Neural cell (in vitro differentiated cells): ENCODE results near the gene ARHGEF19. TPM values are rescaled to one million over a fixed set of nuclear protein-coding genes. Genes with fewer than 3 reads are reported as not detected.

Experiments
- H2AFZ ChIP-seq: fragments of 200-600, 300-800 bp; sonication (generic), shearing (Covaris generic); 2 replicates; pipeline ENCODE4 v1.6.0; 2014; ENCODE audit warnings: low read depth, mild to moderate bottlenecking, antibody characterized with exemption, low read length, moderate library complexity
- H3F3A ChIP-seq: fragments of 200-600 bp; shearing (Covaris generic); 2 replicates; pipeline ENCODE4 v1.6.1; 2016; ENCODE audit warnings: mild to moderate bottlenecking, moderate library complexity, mixed read lengths, antibody characterized with exemption, low read length; ENCODE audit not compliant: insufficient read depth, poor library complexity, severe bottlenecking
- H3K27ac ChIP-seq: fragments of 200-600, 300-800 bp; sonication (generic), shearing (Covaris generic); 2 replicates; pipeline ENCODE4 v1.5.1; 2014; ENCODE audit warnings: mild to moderate bottlenecking, low read length, moderate library complexity
- H3K27me3 ChIP-seq: fragments of 300-800, 200-600 bp; sonication (generic), shearing (Covaris generic); 2 replicates; pipeline ENCODE4 v1.6.0; 2014; ENCODE audit warnings: mild to moderate bottlenecking, low read depth, low read length, moderate library complexity; ENCODE audit not compliant: insufficient read depth
- H3K36me3 ChIP-seq: fragments of 300-800, 200-600 bp; sonication (generic), shearing (Covaris generic); 2 replicates; pipeline ENCODE4 v1.5.1; 2014; ENCODE audit warnings: mild to moderate bottlenecking, antibody characterized with exemption, low read length, moderate library complexity; ENCODE audit not compliant: insufficient read depth
- H3K4me2 ChIP-seq: fragments of 300-800, 200-600 bp; sonication (generic), shearing (Covaris generic); 2 replicates; pipeline ENCODE4 v1.6.0; 2014; ENCODE audit warnings: mild to moderate bottlenecking, low read length
- H3K4me3 ChIP-seq: fragments of 300-800, 200-600 bp; sonication (generic), shearing (Covaris generic); 2 replicates; pipeline ENCODE4 v1.5.1; 2014; ENCODE audit warnings: mild to moderate bottlenecking, low read length, moderate library complexity
- H3K79me2 ChIP-seq: fragments of 200-600 bp; shearing (Covaris generic); replicated peaks from 2 replicates; pipeline ENCODE4 v1.6.0; 2014; ENCODE audit warnings: mild to moderate bottlenecking, low read length, moderate library complexity; ENCODE audit not compliant: insufficient read depth
- H3K9ac ChIP-seq: fragments of 300-800, 200-600 bp; sonication (generic), shearing (Covaris generic); 2 replicates; pipeline ENCODE4 v1.6.1; 2016; ENCODE audit warnings: mild to moderate bottlenecking, low read length, mixed read lengths
- H3K9me2 ChIP-seq: fragments of 200-600 bp; shearing (Covaris generic); 2 replicates; pipeline ENCODE4 v1.6.1; 2016; ENCODE audit warnings: mild to moderate bottlenecking, low read length, mixed read lengths; ENCODE audit not compliant: insufficient read depth
- H3K9me3 ChIP-seq: fragments of 200-600, 300-800 bp; sonication (generic), shearing (Covaris generic); 2 replicates; pipeline ENCODE4 v1.6.1; 2016; ENCODE audit warnings: mild to moderate bottlenecking, mixed run types, low read length, moderate library complexity, mixed read lengths
- H4K20me1 ChIP-seq: fragments of 200-600 bp; shearing (Covaris generic); 2 replicates; pipeline ENCODE4 v1.6.1; 2016; ENCODE audit warnings: mild to moderate bottlenecking, mixed run types; ENCODE audit not compliant: insufficient read depth
- EP300 ChIP-seq: fragments of 450-650 bp; conservative IDR thresholded peaks from 2 replicates; pipeline ENCODE4 v1.6.1; 2014; ENCODE audit warnings: antibody characterized with exemption, mild to moderate bottlenecking, moderate library complexity; ENCODE audit not compliant: poor library complexity, severe bottlenecking
- EZH2 ChIP-seq: fragments of 200-600, 300-800 bp; shearing (Covaris generic), sonication (generic); IDR thresholded peaks from 2 replicates; pipeline ENCODE4 v1.6.1; 2014; ENCODE audit warnings: antibody characterized with exemption, low read length, borderline replicate concordance, mild to moderate bottlenecking; ENCODE audit not compliant: insufficient read depth, poor library complexity, severe bottlenecking
- MXI1 ChIP-seq: fragments of 450-650 bp; conservative IDR thresholded peaks from 2 replicates; pipeline ENCODE4 v1.6.1; 2014; ENCODE audit warnings: antibody characterized with exemption, mild to moderate bottlenecking; ENCODE audit not compliant: poor library complexity, severe bottlenecking
- POLR2AphosphoS5 ChIP-seq: IDR thresholded peaks from 2 replicates; pipeline ENCODE4 v1.6.1; 2012
- RAD21 ChIP-seq: fragments of 450-650 bp; conservative IDR thresholded peaks from 2 replicates; pipeline ENCODE4 v1.6.1; 2014; ENCODE audit warnings: antibody characterized with exemption, mild to moderate bottlenecking, moderate library complexity
- REST ChIP-seq: IDR thresholded peaks from 2 replicates; pipeline ENCODE4 v1.6.1; 2012; ENCODE audit warnings: borderline replicate concordance
- SMC3 ChIP-seq: fragments of 450-650 bp; conservative IDR thresholded peaks from 2 replicates; pipeline ENCODE4 v1.6.1; 2014; ENCODE audit warnings: antibody characterized with exemption, mild to moderate bottlenecking, moderate library complexity; ENCODE audit not compliant: poor library complexity
- TAF1 ChIP-seq: IDR thresholded peaks from 2 replicates; pipeline ENCODE4 v1.6.1; 2012; ENCODE audit warnings: low read depth
- polyA plus RNA-seq: library from polyadenylated mRNA; depleted of rRNA; stranded (reverse); fragments of >200 nt; gene quantifications from 2 replicates; pipeline ENCODE4 v1.2.3, GENCODE V29; 2014
- TF ChIP-seq, protein P1 (sequence below): fragments of 450-650 bp; IDR thresholded peaks from 2 replicates; pipeline ENCODE4 v1.5.1; 2014; ENCODE audit warnings: antibody characterized with exemption, mild to moderate bottlenecking, moderate library complexity; ENCODE audit not compliant: poor library complexity, severe bottlenecking

The ARHGEF19 gene
- polyA plus RNA-seq, 1 donor from 2014 or later, result 0.93 TPM

DNA sequence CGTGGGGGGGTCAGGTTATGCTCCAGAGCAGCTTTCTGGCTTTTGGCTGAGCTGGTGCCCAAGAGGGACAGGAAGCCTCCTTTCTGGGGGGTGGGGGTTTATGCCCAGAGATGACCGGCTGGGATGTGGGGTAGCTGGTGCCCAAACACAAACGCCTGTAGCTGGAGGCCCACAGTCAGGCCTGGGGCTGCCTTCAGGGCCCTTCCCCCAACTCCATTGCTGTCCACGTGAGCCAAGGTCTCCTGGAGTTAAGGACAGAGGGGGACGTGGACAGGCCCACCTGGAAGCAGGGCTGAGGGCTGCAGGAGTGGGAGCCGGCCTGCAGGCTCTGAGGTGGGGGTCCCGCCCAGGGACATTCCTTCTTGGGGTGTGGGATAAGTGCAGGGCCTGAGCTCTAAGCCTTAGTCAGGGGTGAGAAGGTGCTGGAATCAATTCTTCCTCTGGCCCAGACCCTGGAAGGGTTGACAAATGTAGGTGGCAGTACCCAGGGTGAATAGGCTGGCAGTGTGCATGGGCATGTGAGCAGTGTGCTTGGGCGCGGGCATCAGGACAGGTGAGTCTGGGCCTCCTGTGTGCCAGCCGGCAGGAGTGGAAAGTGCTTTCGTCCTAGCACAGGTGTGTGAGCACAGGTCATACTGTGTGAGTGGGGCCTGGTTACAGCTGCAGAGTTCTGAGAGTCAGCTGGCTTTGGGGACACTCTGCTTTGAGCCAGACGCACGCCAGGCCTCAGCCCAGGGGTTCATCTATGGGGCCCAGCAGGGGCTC is 17.7 kb upstream of the ARHGEF19 start:
- H3K36me3 ChIP-seq, result no peaks in the 10 kb centered on the region

DNA sequence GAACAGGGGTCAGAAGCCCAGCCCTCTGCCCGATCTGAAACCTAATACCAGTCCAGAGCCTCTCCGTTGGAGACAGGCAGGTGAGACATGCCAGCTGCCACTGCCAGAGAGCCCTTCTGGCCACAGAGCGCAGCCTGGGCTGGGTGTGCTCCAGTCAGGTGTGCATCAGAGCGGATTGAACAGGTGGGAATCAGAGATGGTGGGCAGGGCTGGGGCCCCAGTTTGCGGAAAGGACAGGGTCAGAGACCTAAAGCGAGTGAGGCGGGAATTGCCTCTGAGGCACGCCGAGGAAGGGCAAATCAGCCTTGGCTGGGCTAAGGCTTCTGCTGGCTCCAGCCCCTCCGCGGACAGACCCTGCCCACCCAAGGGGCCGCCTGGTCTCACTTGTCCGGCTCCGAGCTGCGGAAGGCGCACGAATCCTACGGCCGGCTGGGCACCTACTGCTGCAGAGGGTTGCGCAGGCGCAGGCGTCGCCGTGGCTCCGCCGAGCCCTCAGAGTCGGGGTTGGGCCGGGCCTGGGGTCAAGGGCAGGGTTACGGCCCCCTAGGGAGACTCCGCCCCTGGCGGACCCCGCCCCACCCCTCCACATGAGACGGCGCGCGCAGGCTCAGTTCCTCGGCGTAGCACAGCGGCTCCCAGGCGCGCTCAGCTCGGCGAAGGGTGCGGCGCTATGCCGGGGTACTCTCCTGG is 14.2 kb upstream of the ARHGEF19 start:
- no peak overlapping the region for H3K9ac ChIP-seq
- no peaks in the 10 kb centered on the region for H3F3A ChIP-seq
- H3K36me3 ChIP-seq, result no peaks in the 10 kb centered on the region
- H3K79me2 ChIP-seq, result no peaks in the 10 kb centered on the region
- no peaks in the 10 kb centered on the region for H3K9me2 ChIP-seq
- H3K27me3 ChIP-seq, result peaks cover 33% of the 10 kb centered on the region
- no peak overlapping the region for H3K27ac ChIP-seq
- H3K4me2 ChIP-seq, result no peak overlapping the region
- H3K4me3 ChIP-seq, result peak overlapping the region; percentile 50
- H2AFZ ChIP-seq, result no peak overlapping the region
- H3K9me3 ChIP-seq, result peaks cover 6% of the 10 kb centered on the region
- no peaks in the 10 kb centered on the region for H4K20me1 ChIP-seq
- TF ChIP-seq SMC3, result no peak
- no peak for TF ChIP-seq RAD21
- TF ChIP-seq EZH2, result no peak
- no peak for TF ChIP-seq REST
- TF ChIP-seq EP300, result no peak
- no peak for TF ChIP-seq TAF1

More for the DNA sequence above, 17.7 kb upstream of the ARHGEF19 start:
- no peak for TF ChIP-seq EP300
- no peak for TF ChIP-seq POLR2AphosphoS5
- TF ChIP-seq, protein P1, sequence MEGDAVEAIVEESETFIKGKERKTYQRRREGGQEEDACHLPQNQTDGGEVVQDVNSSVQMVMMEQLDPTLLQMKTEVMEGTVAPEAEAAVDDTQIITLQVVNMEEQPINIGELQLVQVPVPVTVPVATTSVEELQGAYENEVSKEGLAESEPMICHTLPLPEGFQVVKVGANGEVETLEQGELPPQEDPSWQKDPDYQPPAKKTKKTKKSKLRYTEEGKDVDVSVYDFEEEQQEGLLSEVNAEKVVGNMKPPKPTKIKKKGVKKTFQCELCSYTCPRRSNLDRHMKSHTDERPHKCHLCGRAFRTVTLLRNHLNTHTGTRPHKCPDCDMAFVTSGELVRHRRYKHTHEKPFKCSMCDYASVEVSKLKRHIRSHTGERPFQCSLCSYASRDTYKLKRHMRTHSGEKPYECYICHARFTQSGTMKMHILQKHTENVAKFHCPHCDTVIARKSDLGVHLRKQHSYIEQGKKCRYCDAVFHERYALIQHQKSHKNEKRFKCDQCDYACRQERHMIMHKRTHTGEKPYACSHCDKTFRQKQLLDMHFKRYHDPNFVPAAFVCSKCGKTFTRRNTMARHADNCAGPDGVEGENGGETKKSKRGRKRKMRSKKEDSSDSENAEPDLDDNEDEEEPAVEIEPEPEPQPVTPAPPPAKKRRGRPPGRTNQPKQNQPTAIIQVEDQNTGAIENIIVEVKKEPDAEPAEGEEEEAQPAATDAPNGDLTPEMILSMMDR, result no peak
- no peak for TF ChIP-seq MXI1
- no peak for TF ChIP-seq TAF1
- no peak for TF ChIP-seq SMC3
- TF ChIP-seq EZH2, result no peak
- no peak for TF ChIP-seq REST
- TF ChIP-seq RAD21, result no peak
- no peaks in the 10 kb centered on the region for H3K9me2 ChIP-seq
- no peaks in the 10 kb centered on the region for H3K79me2 ChIP-seq
- H3F3A ChIP-seq, result no peaks in the 10 kb centered on the region
- H4K20me1 ChIP-seq, result no peaks in the 10 kb centered on the region
- H3K27me3 ChIP-seq, result peaks cover 33% of the 10 kb centered on the region
- H3K4me2 ChIP-seq, result no peak overlapping the region
- no peak overlapping the region for H3K9ac ChIP-seq
- H2AFZ ChIP-seq, result no peak overlapping the region
- H3K27ac ChIP-seq, result no peak overlapping the region
- peaks cover 6% of the 10 kb centered on the region for H3K9me3 ChIP-seq
- no peak overlapping the region for H3K4me3 ChIP-seq
